Mesothelial cell of epicardium (in vitro differentiated cells): ENCODE measurements around the gene NUMB. TPM values are rescaled to one million over a fixed set of nuclear protein-coding genes. Genes with fewer than 3 reads are reported as not detected.
"Not testable (repeated sequence)": the region's sequence is repeated elsewhere in the genome, so short reads cannot be mapped to it uniquely, and the experiment has no call there.

Experiments
- DNase-seq, 2 experiments: peaks; one replicate each; pipeline ENCODE4 v3.0.0; 2021; ENCODE audit warnings: low spot score in 2 of 2; ENCODE audit not compliant: unreplicated experiment in 2 of 2
- H3K27ac Mint-ChIP-seq: 2 replicates; pipeline ENCODE4 v1.8.0; 2021; ENCODE audit warnings: mixed read lengths
- H3K27me3 Mint-ChIP-seq: 2 replicates; pipeline ENCODE4 v1.8.0; 2021; ENCODE audit warnings: low read depth, mixed read lengths
- H3K36me3 Mint-ChIP-seq: 2 replicates; pipeline ENCODE4 v1.8.0; 2021; ENCODE audit warnings: mixed read lengths
- H3K4me1 Mint-ChIP-seq: 2 replicates; pipeline ENCODE4 v1.8.0; 2021; ENCODE audit warnings: mixed read lengths
- H3K4me3 Mint-ChIP-seq: 2 replicates; pipeline ENCODE4 v1.8.0; 2021; ENCODE audit warnings: mild to moderate bottlenecking, moderate library complexity, mixed read lengths
- H3K9me3 Mint-ChIP-seq: 2 replicates; pipeline ENCODE4 v1.8.0; 2021; ENCODE audit warnings: mixed read lengths
- CTCF ChIP-seq: fragments of 200-600 bp; sonication (generic); IDR thresholded peaks from one replicate; pipeline ENCODE4 v1.5.0; 2021; ENCODE audit warnings: antibody characterized with exemption; ENCODE audit not compliant: unreplicated experiment
- total RNA-seq: library from RNA; stranded (reverse); gene quantifications from 3 replicates; pipeline ENCODE4 v1.2.1, GENCODE V29; 2021

The NUMB gene
- total RNA-seq, 1 donor from 2014 or later = 88.0 TPM

GRCh38 chr14:73313151-73313550, 145.2 kb downstream of the NUMB start:
- H3K9me3 Mint-ChIP-seq = no peaks in the 10 kb centered on the region
- H3K4me1 Mint-ChIP-seq = peaks cover 16% of the 10 kb centered on the region
- peaks cover under 1% of the 10 kb centered on the region for H3K36me3 Mint-ChIP-seq
- no peak overlapping the region for H3K27ac Mint-ChIP-seq
- TF ChIP-seq CTCF = no peak
- no peak overlapping the region for H3K4me3 Mint-ChIP-seq
- no peak for DNase-seq
- no peaks in the 10 kb centered on the region for H3K27me3 Mint-ChIP-seq

DNA sequence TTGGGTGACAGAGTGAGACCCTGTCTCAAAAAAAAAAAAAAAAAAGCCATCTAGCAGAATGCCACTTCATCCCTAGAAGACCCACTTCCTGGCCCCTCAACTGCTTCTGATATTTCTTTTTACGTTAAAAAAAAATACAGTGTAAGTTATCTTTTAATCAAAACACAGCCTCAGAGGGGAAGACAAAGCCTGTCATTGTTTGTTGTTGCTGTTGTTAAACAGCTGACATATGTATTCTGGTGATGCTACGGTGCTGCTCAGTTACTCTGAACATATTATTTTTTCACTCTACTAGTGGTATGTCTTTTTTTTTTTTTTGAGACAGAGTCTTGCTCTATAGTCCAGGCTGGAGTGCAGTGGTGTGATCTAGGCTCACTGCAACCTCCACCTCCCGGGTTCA, 145.7 kb downstream of the NUMB start:
- Mint-ChIP-seq H3K27ac (no peak overlapping the region), H3K36me3 (peaks cover 4% of the 10 kb centered on the region), H3K27me3 (no peaks in the 10 kb centered on the region), H3K4me1 (peaks cover 16% of the 10 kb centered on the region), H3K4me3 (no peak overlapping the region), H3K9me3 (no peaks in the 10 kb centered on the region)
- DNase-seq = no peak
- TF ChIP-seq CTCF = no peak

GRCh38 chr14:73311708-73312030, 146.7 kb downstream of the NUMB start:
- H3K27ac Mint-ChIP-seq = peak overlapping the region; percentile 39

DNA sequence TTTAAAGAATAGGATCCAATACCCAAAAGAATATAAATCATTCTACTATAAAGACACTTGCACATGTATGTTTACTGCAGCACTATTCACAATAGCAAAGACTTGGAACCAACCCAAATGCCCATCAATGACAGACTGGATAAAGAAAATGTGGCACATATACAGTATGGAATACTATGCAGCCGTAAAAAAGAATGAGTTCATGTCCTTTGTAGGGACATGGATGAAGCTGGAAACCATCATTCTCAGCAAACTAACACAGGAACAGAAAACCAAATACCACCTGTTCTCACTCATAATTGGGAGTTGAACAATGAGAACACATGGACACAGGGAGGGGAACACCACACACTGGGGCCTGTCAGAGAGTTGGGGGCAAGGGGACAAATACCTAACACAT, 149.1 kb downstream of the NUMB start:
- not testable (repeated sequence) for H3K27me3 Mint-ChIP-seq, DNase-seq, H3K4me3 Mint-ChIP-seq, H3K27ac Mint-ChIP-seq, H3K9me3 Mint-ChIP-seq
- Mint-ChIP-seq H3K36me3 (peaks cover 10% of the 10 kb centered on the region), H3K4me1 (peaks cover 15% of the 10 kb centered on the region)

More at GRCh38 chr14:73311708-73312030, 146.7 kb downstream of the NUMB start:
- Mint-ChIP-seq H3K4me3 (no peak overlapping the region), H3K27me3 (no peaks in the 10 kb centered on the region), H3K36me3 (peaks cover 8% of the 10 kb centered on the region), H3K4me1 (peaks cover 16% of the 10 kb centered on the region), H3K9me3 (no peaks in the 10 kb centered on the region)
- TF ChIP-seq CTCF = no peak
- DNase-seq = no peak

GRCh38 chr14:73307261-73307660, 151.1 kb downstream of the NUMB start:
- no peaks in the 10 kb centered on the region for H3K27me3 Mint-ChIP-seq
- H3K4me3 Mint-ChIP-seq = no peak overlapping the region
- no peak overlapping the region for H3K27ac Mint-ChIP-seq
- no peak for DNase-seq
- no peak for TF ChIP-seq CTCF
- no peaks in the 10 kb centered on the region for H3K9me3 Mint-ChIP-seq
- peaks cover 15% of the 10 kb centered on the region for H3K4me1 Mint-ChIP-seq
- peaks cover 10% of the 10 kb centered on the region for H3K36me3 Mint-ChIP-seq

DNA sequence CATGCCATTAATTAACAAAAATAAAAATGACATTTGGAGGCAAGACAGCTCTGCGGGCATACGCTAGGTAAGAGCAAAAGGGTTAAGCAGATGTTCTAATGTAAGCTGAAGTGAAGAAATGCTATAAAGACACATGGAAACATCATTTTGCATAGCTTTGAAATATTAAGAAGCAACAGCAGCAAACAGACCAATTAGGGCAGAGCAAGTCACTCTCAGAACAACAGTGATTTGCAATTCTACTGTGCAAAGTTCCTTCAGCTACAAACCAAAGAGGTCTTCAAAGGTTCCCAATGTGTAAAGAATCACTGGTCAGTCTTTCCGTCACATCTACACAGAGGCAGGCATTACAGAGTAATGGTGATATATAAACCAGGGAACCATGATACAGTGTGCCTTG, 152.8 kb downstream of the NUMB start:
- Mint-ChIP-seq H3K9me3 (no peaks in the 10 kb centered on the region), H3K36me3 (peaks cover 19% of the 10 kb centered on the region), H3K27me3 (no peaks in the 10 kb centered on the region), H3K4me3 (no peak overlapping the region), H3K4me1 (peaks cover 8% of the 10 kb centered on the region), H3K27ac (no peak overlapping the region)
- no peak for DNase-seq
- TF ChIP-seq CTCF = no peak
